HG03460 (cell line): ENCODE data around the gene PCDH15.
"Not testable (repeated sequence)": the region's sequence is repeated elsewhere in the genome, so short reads cannot be mapped to it uniquely, and the experiment has no call there.

Experiments
- ATAC-seq: cut with Tn5 transposase; IDR thresholded peaks from one replicate; pipeline ENCODE4 v1.9.1; 2021; ENCODE audit not compliant: unreplicated experiment

The PCDH15 gene

GRCh38 chr10:54576541-54576940 lies 224.5 kb downstream of the PCDH15 start:
- no peak for ATAC-seq

- ATAC-seq, result no peak
These were observed 241.5 kb downstream of the PCDH15 start for GRCh38 chr10:54559498-54559897.

DNA sequence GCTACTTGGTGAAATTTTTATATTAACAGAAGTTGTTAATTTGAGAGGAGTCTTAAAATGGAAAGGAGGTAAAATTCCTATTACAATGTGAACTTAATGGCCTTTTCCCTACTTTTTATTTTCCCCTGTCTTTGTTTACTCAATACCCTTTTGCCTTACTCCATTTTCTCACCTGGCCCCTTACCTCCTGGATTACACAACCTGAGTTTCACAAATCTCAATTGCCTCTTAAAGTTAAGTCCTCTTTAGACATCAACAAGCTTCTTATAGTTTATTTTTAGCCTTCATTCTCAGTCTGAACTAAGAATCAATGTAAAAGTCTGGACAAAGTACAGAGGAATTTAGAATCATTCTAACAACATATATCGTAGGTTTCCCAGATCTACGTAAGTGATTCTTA lies 247.0 kb downstream of the PCDH15 start:
- no peak for ATAC-seq

GRCh38 chr10:54550016-54550415 lies 251.0 kb downstream of the PCDH15 start:
- ATAC-seq, result no peak

DNA sequence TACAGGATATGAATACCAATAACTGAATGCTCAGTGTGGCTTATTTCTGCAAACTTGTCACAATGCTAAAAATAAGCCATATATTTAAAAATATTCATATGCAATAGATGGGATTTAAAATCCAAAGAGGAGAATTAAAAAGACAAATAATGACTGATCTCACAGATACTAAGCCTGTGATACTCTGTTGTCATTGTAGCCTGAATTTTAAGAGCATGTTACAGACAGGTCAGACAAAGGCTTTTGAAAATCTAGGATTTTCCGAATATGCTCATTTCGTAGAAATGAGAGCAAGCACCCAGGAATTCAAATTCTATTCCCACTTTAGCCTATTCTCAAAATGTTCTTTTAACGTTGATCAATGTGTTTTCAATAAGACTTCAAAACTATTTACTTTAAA lies 269.7 kb downstream of the PCDH15 start:
- ATAC-seq, result no peak

GRCh38 chr10:54530299-54530698 lies 270.7 kb downstream of the PCDH15 start:
- ATAC-seq, result no peak

DNA sequence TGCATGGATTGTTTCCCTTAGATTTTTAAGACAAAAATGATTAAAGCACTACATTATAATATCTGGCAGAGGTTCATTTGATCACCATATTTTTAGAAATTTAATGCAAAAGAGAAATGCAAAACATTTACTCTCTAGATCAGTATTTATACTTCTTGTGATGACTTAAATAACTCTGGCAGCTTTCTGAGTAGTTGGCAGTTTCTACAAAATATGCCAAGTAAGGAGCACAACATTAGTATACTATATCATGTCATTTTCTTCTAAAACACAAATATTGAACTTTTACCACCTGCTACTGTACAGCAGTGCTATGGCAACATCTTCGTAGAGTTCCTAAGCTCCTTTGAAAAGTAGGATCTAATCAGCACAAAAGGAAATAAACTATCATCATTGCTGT lies 275.2 kb downstream of the PCDH15 start:
- ATAC-seq, result no peak

GRCh38 chr10:54515244-54515643 lies 285.8 kb downstream of the PCDH15 start:
- ATAC-seq, result not testable (repeated sequence)

GRCh38 chr10:54503863-54504262 lies 297.2 kb downstream of the PCDH15 start:
- no peak for ATAC-seq

DNA sequence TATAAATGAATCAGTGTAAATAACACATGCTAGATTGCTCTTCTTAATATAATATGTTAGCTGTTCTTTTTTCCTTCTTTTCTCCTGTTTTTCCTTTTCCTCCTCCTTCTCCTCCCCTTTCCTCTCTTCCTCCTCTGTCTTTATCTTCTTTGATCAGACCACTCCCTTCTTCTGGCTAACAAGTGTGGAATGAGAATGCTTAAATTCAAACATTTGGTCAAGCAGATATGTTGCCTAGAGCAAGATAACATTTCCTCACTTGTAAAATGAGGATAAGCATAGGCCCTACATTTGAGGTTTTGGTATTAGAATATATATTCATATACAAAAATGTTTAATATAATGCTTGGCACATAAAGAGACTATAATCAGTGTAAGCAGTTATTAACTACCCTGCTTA lies 299.1 kb downstream of the PCDH15 start:
- ATAC-seq, result no peak

DNA sequence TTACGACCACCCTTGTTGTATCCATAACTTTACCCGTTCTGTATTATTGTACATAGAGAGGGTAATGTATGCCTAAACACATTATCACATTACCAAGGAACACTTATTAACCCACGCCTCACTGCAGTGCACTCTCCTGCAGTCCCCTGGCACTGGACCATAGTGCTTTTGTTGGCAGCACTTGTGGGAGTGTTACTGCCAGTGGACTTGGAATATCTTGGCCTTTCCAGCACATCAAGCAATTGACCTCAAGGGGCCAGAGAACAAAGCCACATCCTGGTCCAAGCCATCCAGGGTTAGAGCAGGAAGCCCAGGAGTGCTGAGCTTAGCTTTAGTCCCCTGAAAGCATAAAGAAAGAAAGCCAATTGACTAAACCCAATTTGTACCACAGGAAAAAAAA lies 304.2 kb downstream of the PCDH15 start:
- ATAC-seq, result no peak

GRCh38 chr10:54487743-54488142 lies 313.3 kb downstream of the PCDH15 start:
- no peak for ATAC-seq

- no peak for ATAC-seq
These were observed 315.1 kb downstream of the PCDH15 start for GRCh38 chr10:54485971-54486370.

DNA sequence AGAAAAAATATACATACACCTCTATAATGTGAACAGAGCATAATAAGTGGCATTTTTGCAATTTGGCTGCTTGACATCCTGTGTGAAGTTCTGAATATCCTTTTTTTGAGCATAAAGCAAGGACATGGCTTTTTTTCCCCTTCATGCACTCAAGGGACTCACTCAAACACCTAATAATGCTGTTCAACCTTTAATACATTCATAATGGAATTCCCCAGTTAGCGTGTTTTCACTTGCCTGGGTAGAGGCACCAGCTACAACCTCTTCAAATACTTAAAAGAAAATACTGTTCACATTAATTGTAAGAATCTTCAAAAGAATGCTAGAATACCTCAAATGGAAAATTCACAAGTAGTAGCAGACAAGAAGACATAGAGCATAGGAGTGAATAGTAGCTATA lies 316.8 kb downstream of the PCDH15 start:
- no peak for ATAC-seq

DNA sequence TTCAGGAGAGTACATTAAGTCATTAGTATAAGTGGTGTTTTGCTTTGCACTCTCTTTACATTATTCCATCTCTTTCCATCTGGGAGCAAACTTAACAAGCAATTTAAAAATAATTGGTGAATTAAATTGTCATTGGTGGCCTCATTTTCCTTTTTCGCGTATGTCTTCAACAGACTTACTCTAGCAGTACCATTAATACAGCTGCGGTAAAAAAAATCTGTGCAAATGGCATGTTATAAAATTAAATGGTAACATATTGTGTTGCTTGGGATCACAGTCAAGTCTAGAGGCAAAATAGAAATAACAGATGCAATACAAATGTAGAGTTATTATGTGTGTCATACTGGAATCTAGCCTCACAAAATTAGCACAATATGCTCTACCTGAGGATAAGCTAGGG lies 322.4 kb downstream of the PCDH15 start:
- no peak for ATAC-seq

DNA sequence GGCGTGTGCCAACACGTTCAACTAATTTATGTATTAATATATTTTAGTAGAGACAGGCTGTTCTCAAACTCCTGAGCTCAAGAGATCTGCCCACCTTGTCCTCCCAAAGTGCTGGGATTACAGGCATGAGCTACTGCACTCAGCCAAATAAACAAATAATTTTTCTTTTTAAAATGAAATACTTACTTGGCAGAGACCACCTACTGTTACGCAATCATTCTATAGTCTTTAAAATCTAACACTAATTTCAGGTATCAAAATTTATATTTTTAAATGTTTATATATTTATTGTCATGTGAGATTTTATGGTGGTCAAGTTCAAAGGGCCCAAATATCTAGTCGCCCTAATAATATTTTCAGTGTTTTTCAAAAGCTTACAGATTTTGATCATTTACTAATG lies 323.3 kb downstream of the PCDH15 start:
- no peak for ATAC-seq

- no peak for ATAC-seq
These were observed 330.8 kb downstream of the PCDH15 start for GRCh38 chr10:54470324-54470631.

DNA sequence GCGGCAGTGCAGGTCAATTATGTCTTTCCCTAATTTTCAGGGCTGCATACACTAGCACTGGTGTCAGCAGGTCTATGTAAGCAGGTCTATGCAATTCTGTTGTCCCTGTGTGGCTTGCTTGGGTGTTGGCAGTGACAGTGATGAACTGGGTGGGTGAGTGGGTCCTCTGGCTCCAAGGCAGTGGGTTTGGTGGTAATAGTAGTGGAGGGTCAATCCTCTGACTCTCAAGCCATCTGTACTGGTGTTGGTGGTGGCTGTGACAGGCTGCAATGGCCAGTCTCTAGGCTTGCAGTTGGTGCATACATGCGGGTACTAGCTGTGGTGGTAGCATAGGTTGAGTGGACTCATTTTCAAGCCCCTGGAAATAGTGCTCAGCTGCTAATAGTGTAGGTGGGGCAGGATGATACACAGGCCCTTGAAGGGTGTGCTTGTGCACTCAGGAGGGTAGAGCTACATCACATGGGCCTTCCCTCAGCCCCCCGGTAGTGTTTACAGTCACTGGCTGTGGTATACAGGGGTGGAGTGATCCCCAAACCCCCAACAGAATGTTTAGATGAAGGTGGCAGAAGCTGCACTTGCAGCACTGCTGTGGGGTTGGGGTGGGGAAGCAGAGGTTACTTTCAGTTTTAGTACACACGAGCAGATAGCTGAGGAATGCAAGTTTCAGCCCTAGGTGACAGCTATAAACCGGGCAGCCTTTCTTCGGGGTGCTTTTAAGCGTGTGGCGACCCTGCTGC lies 331.3 kb downstream of the PCDH15 start:
- no peak for ATAC-seq

DNA sequence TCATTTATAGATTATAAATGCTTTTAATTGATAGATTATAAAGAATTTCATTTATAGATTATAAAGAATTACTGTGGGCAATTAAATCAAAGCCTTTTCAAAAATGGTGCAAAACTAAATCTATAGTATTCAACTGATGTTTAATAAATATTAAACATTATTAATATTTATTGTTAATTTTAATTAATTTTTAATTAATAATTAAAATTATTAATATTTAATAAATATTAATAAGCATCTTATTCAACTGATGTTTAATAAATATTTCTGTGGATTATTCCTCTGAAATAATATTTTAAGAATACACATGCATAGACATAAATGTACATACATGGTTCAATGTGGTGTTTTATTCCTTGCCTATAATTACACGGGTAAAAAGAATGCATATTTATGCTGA lies 346.8 kb downstream of the PCDH15 start:
- ATAC-seq, result no peak

DNA sequence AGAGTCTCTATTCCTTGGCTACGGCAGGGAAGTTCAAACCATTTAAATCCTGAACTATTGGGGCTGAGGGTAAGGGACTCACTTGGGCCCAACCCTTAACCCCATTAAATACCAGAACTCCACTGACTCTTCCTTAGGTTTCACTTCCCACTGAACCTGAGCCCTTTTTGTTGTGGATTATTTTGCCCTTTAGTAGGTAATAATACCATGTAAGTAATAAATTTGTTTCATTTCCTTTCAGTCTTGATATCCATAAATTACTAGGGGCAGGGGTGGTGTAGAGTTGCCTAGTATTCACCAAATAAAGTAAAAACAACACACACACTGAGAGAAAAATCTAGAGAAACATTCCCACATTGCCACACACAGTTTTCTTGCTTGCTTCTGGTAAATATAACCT lies 352.0 kb downstream of the PCDH15 start:
- no peak for ATAC-seq

GRCh38 chr10:54444170-54444569 lies 356.9 kb downstream of the PCDH15 start:
- no peak for ATAC-seq

- ATAC-seq, result no peak
These were observed 359.8 kb downstream of the PCDH15 start for GRCh38 chr10:54441275-54441674.

DNA sequence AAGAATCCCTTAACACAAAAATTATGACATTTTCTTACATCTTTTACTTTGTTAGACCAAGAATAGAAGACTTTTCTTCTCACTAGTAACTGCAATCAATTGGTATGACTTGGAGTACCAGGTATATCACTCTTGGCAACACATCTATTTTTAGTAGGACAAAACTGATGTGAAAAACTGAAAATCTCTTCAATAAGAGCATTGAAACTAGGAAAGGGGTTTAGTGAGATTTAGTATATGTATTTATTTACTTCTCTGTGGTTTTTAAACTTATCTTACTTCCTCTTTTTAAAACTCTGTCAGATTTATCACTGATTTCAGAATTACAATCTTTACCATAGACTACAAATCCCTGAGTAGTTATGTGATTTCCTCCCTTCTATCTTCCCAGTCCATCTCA lies 366.2 kb downstream of the PCDH15 start:
- ATAC-seq, result peak; percentile 59

DNA sequence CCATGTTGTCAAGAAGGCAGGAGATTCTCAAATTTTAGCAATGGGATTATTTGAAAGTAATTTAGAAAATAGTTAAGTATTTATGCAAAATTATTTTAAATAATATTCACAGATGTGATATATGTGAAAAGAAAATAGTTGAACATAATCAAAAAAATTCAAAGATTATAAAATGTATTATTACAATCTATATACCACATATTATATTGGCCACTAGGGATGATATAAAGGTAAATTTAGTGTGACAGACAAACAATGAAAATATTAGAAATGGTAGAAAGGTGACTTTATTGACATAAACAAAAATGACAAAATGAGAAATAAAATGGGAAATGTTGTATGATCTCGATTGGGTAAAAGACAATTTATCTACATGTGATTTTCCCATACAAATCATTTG lies 385.5 kb downstream of the PCDH15 start:
- ATAC-seq, result no peak
